Fibroblast of peridontal ligament (primary cell): ENCODE data around the gene FAM9C.
A peak's percentile ranks its signal among the peaks of the same experiment; 100 is the strongest.

Experiments used
- DNase-seq: peaks from one replicate; pipeline ENCODE4 v3.0.0-alpha.2; 2010; ENCODE audit errors: extremely low read depth

Gene FAM9C

GRCh38 chrX:13007519-13008188 is 36.8 kb downstream of the FAM9C start:
- peak; percentile 82 for DNase-seq

- DNase-seq, result peak; percentile 74
These were observed 38.6 kb downstream of the FAM9C start for GRCh38 chrX:13005661-13006473.

- DNase-seq, result no peak
These were observed 42.3 kb downstream of the FAM9C start for GRCh38 chrX:13001961-13002671.

GRCh38 chrX:13001097-13001496 is 43.3 kb downstream of the FAM9C start:
- DNase-seq, result no peak

- DNase-seq, result no peak
These were observed 44.1 kb downstream of the FAM9C start for GRCh38 chrX:13000301-13000811.

- no peak for DNase-seq
These were observed 45.0 kb downstream of the FAM9C start for GRCh38 chrX:12999422-12999821.

- no peak for DNase-seq
These were observed 46.3 kb downstream of the FAM9C start for GRCh38 chrX:12997906-12998687.

- DNase-seq, result no peak
These were observed 47.4 kb downstream of the FAM9C start for GRCh38 chrX:12996934-12997435.

- DNase-seq, result no peak
These were observed 50.1 kb downstream of the FAM9C start for GRCh38 chrX:12994321-12994720.

GRCh38 chrX:12993826-12994225 is 50.6 kb downstream of the FAM9C start:
- peak; percentile 44 for DNase-seq

GRCh38 chrX:12992544-12993118 is 51.8 kb downstream of the FAM9C start:
- DNase-seq, result no peak

GRCh38 chrX:12991575-12991974 is 52.8 kb downstream of the FAM9C start:
- no peak for DNase-seq

- DNase-seq, result no peak
These were observed 55.0 kb downstream of the FAM9C start for GRCh38 chrX:12989461-12989860.

- DNase-seq, result peak; percentile 55
These were observed 55.6 kb downstream of the FAM9C start for GRCh38 chrX:12988797-12989196.

- no peak for DNase-seq
These were observed 56.4 kb downstream of the FAM9C start for GRCh38 chrX:12987900-12988594.

GRCh38 chrX:12987340-12987739 is 57.1 kb downstream of the FAM9C start:
- DNase-seq, result no peak

GRCh38 chrX:12986886-12987285 is 57.5 kb downstream of the FAM9C start:
- DNase-seq, result no peak

- DNase-seq, result no peak
These were observed 58.1 kb downstream of the FAM9C start for GRCh38 chrX:12986164-12986779.
